HG03064 (cell line): ENCODE measurements around the gene RAB40C.

Experiments
- ATAC-seq: cut with Tn5 transposase; IDR thresholded peaks from one replicate; pipeline ENCODE4 v1.9.1; 2021; ENCODE audit warnings: low read depth; ENCODE audit not compliant: unreplicated experiment

Gene RAB40C

GRCh38 chr16:558298-559020 lies 31.4 kb upstream of the RAB40C start:
- ATAC-seq = no peak

- no peak for ATAC-seq
Measured at GRCh38 chr16:559021-559380, 30.9 kb upstream of the RAB40C start.

- no peak for ATAC-seq
Measured at GRCh38 chr16:559411-560203, 30.3 kb upstream of the RAB40C start.

GRCh38 chr16:560204-560700 lies 29.6 kb upstream of the RAB40C start, which contains the start of gene PRR35:
PRR35 (plus strand) TSS chr16:560394; CDS start chr16:563295, 2,901 bp downstream.
- no peak for ATAC-seq

GRCh38 chr16:560701-561412 lies 29.0 kb upstream of the RAB40C start:
- no peak for ATAC-seq

GRCh38 chr16:561413-561794 lies 28.5 kb upstream of the RAB40C start:
- ATAC-seq = no peak

- no peak for ATAC-seq
Measured at GRCh38 chr16:561957-562938, 27.6 kb upstream of the RAB40C start.

- ATAC-seq = no peak
Measured at GRCh38 chr16:563072-563644, 26.7 kb upstream of the RAB40C start.

- no peak for ATAC-seq
Measured at GRCh38 chr16:564690-565418, 25.0 kb upstream of the RAB40C start.

GRCh38 chr16:565419-566330 lies 24.2 kb upstream of the RAB40C start:
- ATAC-seq = no peak

- ATAC-seq = no peak
Measured at GRCh38 chr16:566475-567372, 23.1 kb upstream of the RAB40C start, which contains the start of gene NHLRC4. NHLRC4 (plus strand) TSS chr16:567005; CDS start chr16:568048, 1,043 bp downstream.

GRCh38 chr16:567373-568256 lies 22.3 kb upstream of the RAB40C start:
- no peak for ATAC-seq

GRCh38 chr16:568401-569258 lies 21.2 kb upstream of the RAB40C start:
- no peak for ATAC-seq

GRCh38 chr16:569445-570254 lies 20.2 kb upstream of the RAB40C start, which contains the start of gene PIGQ:
PIGQ (plus strand) TSS chr16:569968; CDS start chr16:574075, 4,107 bp downstream.
- ATAC-seq = no peak
